Measurements from ENCODE around the gene EHF.

Gene EHF

DNA sequence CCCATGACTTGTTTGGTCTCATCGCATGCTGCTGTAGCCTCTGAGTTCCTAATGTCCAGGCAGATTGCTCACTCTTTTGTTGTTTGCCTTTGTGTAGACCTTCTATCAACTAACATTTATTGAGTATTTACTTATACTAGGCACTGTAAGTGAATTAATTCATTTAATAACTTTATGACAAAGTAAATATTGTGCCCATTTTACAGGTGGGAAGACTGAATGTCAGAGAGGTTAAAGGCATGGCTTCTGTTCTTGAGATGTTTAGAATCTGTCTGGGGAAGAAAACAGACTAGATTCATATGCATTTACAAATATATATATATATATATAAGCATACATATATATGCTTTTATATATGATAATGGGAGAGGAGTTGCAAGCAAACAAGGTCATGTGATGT is 27.1 kb downstream of the EHF start:
- POLR2A ChIA-PET: no interaction called here
- CTCF ChIA-PET: no interaction called here
- TF ChIP-seq, protein P1, sequence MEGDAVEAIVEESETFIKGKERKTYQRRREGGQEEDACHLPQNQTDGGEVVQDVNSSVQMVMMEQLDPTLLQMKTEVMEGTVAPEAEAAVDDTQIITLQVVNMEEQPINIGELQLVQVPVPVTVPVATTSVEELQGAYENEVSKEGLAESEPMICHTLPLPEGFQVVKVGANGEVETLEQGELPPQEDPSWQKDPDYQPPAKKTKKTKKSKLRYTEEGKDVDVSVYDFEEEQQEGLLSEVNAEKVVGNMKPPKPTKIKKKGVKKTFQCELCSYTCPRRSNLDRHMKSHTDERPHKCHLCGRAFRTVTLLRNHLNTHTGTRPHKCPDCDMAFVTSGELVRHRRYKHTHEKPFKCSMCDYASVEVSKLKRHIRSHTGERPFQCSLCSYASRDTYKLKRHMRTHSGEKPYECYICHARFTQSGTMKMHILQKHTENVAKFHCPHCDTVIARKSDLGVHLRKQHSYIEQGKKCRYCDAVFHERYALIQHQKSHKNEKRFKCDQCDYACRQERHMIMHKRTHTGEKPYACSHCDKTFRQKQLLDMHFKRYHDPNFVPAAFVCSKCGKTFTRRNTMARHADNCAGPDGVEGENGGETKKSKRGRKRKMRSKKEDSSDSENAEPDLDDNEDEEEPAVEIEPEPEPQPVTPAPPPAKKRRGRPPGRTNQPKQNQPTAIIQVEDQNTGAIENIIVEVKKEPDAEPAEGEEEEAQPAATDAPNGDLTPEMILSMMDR (IDR thresholded peaks at IDR 0.05; ENCODE audit: control extremely low read depth, extremely low read depth, low read depth, missing control alignments): no peak
- no peak for DNase-seq (ENCODE audit: extremely low spot score)

- no peak for DNase-seq (ENCODE audit: extremely low spot score)
- TF ChIP-seq, protein P1 (IDR thresholded peaks at IDR 0.05; ENCODE audit: control extremely low read depth, extremely low read depth, low read depth, missing control alignments): no peak
- POLR2A ChIA-PET: interaction anchor here (1.1 kb wide), 1 partner anchor 9 kb away, joined by 3 read pairs; no protein-coding TSS in a partner anchor
- CTCF ChIA-PET: interaction anchor here (0.9 to 2.2 kb wide), 2 partner anchors 9 to 13 kb away, joined by 3 to 10 read pairs; no protein-coding TSS in a partner anchor
These were observed 28.7 kb downstream of the EHF start for GRCh38 chr11:34649597-34649996.

DNA sequence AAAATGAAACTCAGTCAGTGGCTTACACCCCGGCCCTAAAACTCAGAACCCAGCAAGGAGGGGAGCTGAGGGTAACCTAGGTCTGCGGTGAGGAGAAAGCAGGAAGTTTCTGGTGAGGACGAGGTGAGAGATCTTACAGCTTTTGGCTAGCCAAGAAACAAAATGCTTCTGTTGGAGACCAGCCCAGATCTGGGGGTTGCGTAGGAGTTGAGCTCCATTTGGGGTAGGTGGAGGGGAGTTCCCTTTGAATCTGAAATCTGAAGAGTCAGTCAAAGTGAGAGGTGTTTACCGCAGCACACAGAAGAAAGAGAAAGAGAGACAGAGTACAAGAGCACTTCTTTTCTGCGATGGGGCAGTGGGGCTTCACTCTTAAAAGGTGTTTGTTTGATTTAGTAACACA is 29.6 kb downstream of the EHF start:
- CTCF ChIA-PET: interaction anchor here (0.8 to 2.2 kb wide), 3 partner anchors 10 to 14 kb away, joined by 3 to 10 read pairs (median 3); no protein-coding TSS in a partner anchor
- POLR2A ChIA-PET: interaction anchor here (1.1 kb wide), 1 partner anchor 10 kb away, joined by 3 read pairs; no protein-coding TSS in a partner anchor
- peak; percentile 73 for DNase-seq (ENCODE audit: extremely low spot score)
- TF ChIP-seq, protein P1 (IDR thresholded peaks at IDR 0.05; ENCODE audit: control extremely low read depth, extremely low read depth, low read depth, missing control alignments): no peak

DNA sequence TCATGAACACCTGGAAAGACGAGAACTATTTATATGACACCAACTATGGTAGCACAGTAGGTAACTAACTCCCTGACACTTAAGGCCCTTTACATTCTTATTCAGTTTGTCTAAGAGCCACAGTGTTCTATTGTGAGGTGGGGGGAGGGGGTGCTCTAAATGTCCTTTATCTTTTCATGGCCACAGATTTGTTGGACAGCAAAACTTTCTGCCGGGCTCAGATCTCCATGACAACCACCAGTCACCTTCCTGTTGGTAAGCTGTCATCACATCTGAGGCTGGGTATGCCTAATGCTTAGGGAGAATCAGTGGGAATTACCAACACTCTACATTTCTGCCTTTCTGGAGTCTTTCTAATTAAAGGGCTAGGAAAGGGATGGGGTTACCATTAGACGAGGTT is 30.7 kb downstream of the EHF start:
- no peak for DNase-seq (ENCODE audit: extremely low spot score)
- CTCF ChIA-PET: interaction anchor here (1.8 kb wide), 1 partner anchor 9 kb away, joined by 4 read pairs; no protein-coding TSS in a partner anchor
- TF ChIP-seq, protein P1 (IDR thresholded peaks at IDR 0.05; ENCODE audit: control extremely low read depth, extremely low read depth, low read depth, missing control alignments): no peak
- POLR2A ChIA-PET: no interaction called here

- TF ChIP-seq, protein P1 (IDR thresholded peaks at IDR 0.05; ENCODE audit: control extremely low read depth, extremely low read depth, low read depth, missing control alignments): no peak
- POLR2A ChIA-PET: no interaction called here
- DNase-seq (ENCODE audit: extremely low spot score): no peak
- CTCF ChIA-PET: interaction anchor here (1.8 to 3.8 kb wide), 2 partner anchors 10 to 66 kb away, joined by 4 to 23 read pairs; no protein-coding TSS in a partner anchor
These were observed 31.5 kb downstream of the EHF start for GRCh38 chr11:34652191-34652973.

GRCh38 chr11:34653031-34653430 is 32.1 kb downstream of the EHF start:
- TF ChIP-seq, protein P1 (IDR thresholded peaks at IDR 0.05; ENCODE audit: control extremely low read depth, extremely low read depth, low read depth, missing control alignments): no peak
- ChIA-PET POLR2A (no interaction called here), CTCF (interaction anchor here (1.0 to 3.8 kb wide), 4 partner anchors 10 to 1481 kb away, joined by 3 to 23 read pairs (median 4); no protein-coding TSS in a partner anchor)
- no peak for DNase-seq (ENCODE audit: extremely low spot score)
